SH-SY5Y (cell line): Measurements from ENCODE around the gene HOXD4.

Source experiments
- GATA2 ChIP-seq: IDR thresholded peaks from 2 replicates; pipeline ENCODE4 v1.6.1; 2011; ENCODE audit warnings: mild to moderate bottlenecking, low read depth, low read length
- GATA3 ChIP-seq: IDR thresholded peaks from 2 replicates; pipeline ENCODE4 v1.6.1; 2011; ENCODE audit warnings: low read depth, mild to moderate bottlenecking, low read length, moderate library complexity

DNA sequence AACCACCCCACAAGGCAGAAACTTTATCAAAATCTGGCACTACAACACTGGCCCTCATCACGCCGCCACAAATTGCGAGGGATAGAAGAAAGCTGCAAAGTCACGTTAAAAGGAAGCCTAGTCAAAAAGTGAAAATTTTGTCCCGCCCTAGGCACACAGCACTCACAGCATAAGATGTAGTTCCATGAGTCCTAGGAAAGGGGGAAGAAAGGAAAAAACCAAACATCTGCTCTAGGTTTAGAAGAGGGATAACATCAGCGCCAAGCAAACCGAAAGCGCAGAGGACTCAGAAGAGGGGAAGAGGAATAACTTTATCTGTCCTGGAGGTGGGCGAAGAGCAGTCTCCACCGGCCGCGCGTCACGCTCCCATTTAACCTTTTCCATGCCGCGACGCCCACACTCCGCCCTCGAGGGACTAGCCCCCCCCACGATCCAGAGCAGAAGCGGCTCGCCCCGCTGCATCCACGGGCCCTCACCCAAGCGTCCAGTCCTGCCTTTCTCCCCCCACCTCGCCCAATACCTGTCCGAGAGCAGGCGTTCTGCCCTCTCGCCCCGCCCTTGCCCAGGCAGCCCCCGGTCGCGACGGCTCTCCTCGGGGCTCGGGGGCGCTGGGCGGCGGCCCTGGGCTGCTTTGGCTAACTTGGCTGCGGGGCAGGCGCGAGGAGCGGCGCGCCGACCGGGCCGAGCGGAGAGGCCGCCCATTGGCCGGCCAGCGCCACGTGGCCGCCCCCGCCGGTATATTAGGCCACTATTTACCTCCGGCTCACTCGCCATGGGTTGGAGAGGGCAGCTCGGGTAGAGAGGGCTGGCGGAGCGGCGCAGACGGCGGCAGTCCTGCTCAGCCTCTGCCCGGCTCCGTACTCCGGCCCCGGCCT, 36.8 kb downstream of the HOXD4 start, which contains the start of gene HOXD1:
- no peak for TF ChIP-seq GATA2
- no peak for TF ChIP-seq GATA3
